Naive thymus-derived CD8-positive, alpha-beta T cell (primary cell): ENCODE measurements around the gene FAM186B. TPM values are rescaled to one million over a fixed set of nuclear protein-coding genes. Genes with fewer than 3 reads are reported as not detected.
A peak's percentile ranks its signal among the peaks of the same experiment; 100 is the strongest.

ENCODE experiments used
- ATAC-seq, 2 donors: fragments of 150-1000 bp; cut with Tn5 transposase in 1 of 2; sonication (Bioruptor Pico), chemical (Tn5 transposase) in 1 of 2; 1 replicate in 1 of 2; 2 replicates in 1 of 2; pipeline ENCODE4 v1.10.0; 2021; ENCODE audit warnings: mild to moderate bottlenecking in 2 of 2, moderate library complexity in 2 of 2
- POLR2A ChIA-PET: fragments of 350-600 bp; sonication (Branson Sonifier 250); formaldehyde crosslinking; loops from one replicate; lab custom pipeline; 2021; ENCODE audit warnings: antibody characterized with exemption; lab: Charles Lee
- DNase-seq, 10 donors: peaks; one replicate each; pipeline versions ENCODE4 v3.0.0 to v3.0.0-alpha.2; 2020 to 2022
- H3K27ac Mint-ChIP-seq, 10 donors: one replicate each; pipeline ENCODE4 v1.8.0; 2020 to 2022; ENCODE audit warnings: mild to moderate bottlenecking in 10 of 10, mixed read lengths in 10 of 10, moderate library complexity in 4 of 10, inconsistent platforms in 1 of 10
- H3K27me3 Mint-ChIP-seq, 5 donors: one replicate each; pipeline ENCODE4 v1.8.0; 2021 to 2022; ENCODE audit warnings: mixed read lengths in 5 of 5
- H3K36me3 Mint-ChIP-seq, 3 donors: one replicate each; pipeline ENCODE4 v1.8.0; 2020 to 2022; ENCODE audit warnings: mixed read lengths in 3 of 3, mild to moderate bottlenecking in 2 of 3, inconsistent platforms in 1 of 3
- H3K4me1 Mint-ChIP-seq, 4 donors: one replicate each; pipeline ENCODE4 v1.8.0; 2021 to 2022; ENCODE audit warnings: mixed read lengths in 4 of 4
- H3K4me3 Mint-ChIP-seq, 10 donors: one replicate each; pipeline ENCODE4 v1.8.0; 2020 to 2022; ENCODE audit warnings: mild to moderate bottlenecking in 10 of 10, mixed read lengths in 10 of 10, moderate library complexity in 6 of 10, inconsistent platforms in 1 of 10
- H3K9me3 Mint-ChIP-seq, 9 donors: one replicate each; pipeline ENCODE4 v1.8.0; 2020 to 2022; ENCODE audit warnings: mixed read lengths in 9 of 9, mild to moderate bottlenecking in 3 of 9, inconsistent platforms in 1 of 9, moderate library complexity in 1 of 9
- polyA plus RNA-seq, 3 donors: library from polyadenylated mRNA; unstranded; fragments of 300-500 nt; fragmentation: Illumina TruSeq; gene quantifications; one replicate each; pipeline ENCODE4 v1.2.3, GENCODE V29; 2021
- total RNA-seq, 8 experiments: library from RNA in 2 of 8; stranded (reverse) in 2 of 8; gene quantifications; one replicate each; pipeline ENCODE4 v1.2.3 and lab custom pipeline; 2021 to 2026

The FAM186B gene
- total and polyA plus RNA-seq, 5 experiments from 2014 or later, result 0.14 to 0.33 (median 0.31) TPM; not detected in 2

DNA sequence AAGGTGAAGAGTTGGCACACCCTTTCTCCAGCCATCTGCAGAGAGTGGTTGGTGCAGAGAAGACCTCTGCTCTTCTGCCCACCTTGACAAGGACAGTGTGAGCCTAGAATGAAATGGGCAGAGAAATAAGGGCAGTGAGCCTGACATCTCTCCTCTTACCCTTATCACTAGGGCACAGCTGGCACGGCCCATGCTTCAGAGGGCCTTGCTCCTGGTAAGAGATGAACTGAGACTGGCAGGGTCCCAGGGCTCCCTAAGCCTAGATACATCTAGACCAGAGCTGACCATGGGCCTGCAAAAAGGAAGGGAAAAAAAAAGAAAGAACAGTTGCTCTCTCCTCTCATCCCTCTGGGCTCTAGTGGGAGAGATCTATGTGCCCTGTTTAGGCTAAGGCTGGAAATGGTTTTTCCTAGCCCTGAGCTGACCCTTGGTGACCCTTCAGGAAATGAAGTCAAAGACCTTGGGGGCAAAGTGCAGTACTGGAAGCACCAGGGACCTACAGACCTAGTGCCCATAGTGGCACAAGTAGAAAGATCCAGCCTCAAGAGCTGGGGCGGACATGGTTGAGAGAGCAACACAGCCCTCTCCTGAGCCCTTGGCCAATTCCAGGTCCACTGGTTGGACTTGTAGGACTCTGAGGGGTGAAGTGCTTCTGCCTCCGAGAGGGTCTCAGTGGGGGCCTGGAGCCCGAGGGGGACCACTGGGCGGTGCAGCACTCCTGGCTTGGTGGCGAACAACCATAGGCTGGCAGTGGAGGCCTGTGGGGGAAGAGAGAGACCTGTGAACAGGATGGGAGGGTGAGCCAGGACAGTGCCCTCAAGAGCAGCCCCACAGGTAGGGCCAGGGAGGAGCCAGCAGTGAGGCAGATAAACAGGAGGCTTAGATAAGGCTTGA lies 40.0 kb upstream of the FAM186B start:
- ATAC-seq, result peak in 1 of 2 donors; percentile 11
- Mint-ChIP-seq H3K36me3 (peaks cover 0 to 38% (median 10%) of the 10 kb centered on the region in 3 donors), H3K27ac (peak overlapping the region in 9 of 10 donors; percentile 32 to 95 (median 75)), H3K9me3 (no peaks in the 10 kb centered on the region), H3K4me3 (peak overlapping the region in 2 of 10 donors; percentile 39 to 68), H3K4me1 (peaks cover 21 to 51% (median 40%) of the 10 kb centered on the region in 4 donors), H3K27me3 (no peaks in the 10 kb centered on the region)
- POLR2A ChIA-PET, result interaction anchor here (0.6 to 5.9 kb wide), 12 partner anchors 9 to 141 kb away, joined by 3 to 93 read pairs (median 6); partner anchors contain the start of gene FMNL3
- no peak for DNase-seq

GRCh38 chr12:49644620-49644994 lies 39.2 kb upstream of the FAM186B start:
- H3K4me3 Mint-ChIP-seq, result peak overlapping the region in 8 of 10 donors; percentile 3 to 68 (median 29)
- H3K4me1 Mint-ChIP-seq, result peaks cover 21 to 47% (median 39%) of the 10 kb centered on the region in 4 donors
- H3K27ac Mint-ChIP-seq, result peak overlapping the region; percentile 24 to 95 (median 77)

GRCh38 chr12:49643961-49644619 lies 38.7 kb upstream of the FAM186B start:
- no peaks in the 10 kb centered on the region for H3K27me3 Mint-ChIP-seq
- POLR2A ChIA-PET, result interaction anchor here (0.7 to 5.9 kb wide), 10 partner anchors 8 to 97 kb away, joined by 3 to 93 read pairs (median 6); partner anchors contain the start of genes FMNL3 and TMBIM6
- H3K36me3 Mint-ChIP-seq, result peaks cover 0 to 30% (median 6%) of the 10 kb centered on the region in 3 donors
- DNase-seq (no peak), ATAC-seq (peak; percentile 7 to 25)
- H3K27ac Mint-ChIP-seq, result peak overlapping the region in 9 of 10 donors; percentile 24 to 95 (median 74)
- no peaks in the 10 kb centered on the region for H3K9me3 Mint-ChIP-seq
- peaks cover 27 to 49% (median 42%) of the 10 kb centered on the region in 4 donors for H3K4me1 Mint-ChIP-seq
- H3K4me3 Mint-ChIP-seq, result peak overlapping the region in 1 of 10 donors; percentile 38

More at GRCh38 chr12:49644620-49644994, 39.2 kb upstream of the FAM186B start:
- POLR2A ChIA-PET, result interaction anchor here (0.7 to 5.9 kb wide), 10 partner anchors 8 to 92 kb away, joined by 3 to 93 read pairs (median 6); partner anchors contain the start of gene FMNL3
- peaks cover 0 to 30% (median 6%) of the 10 kb centered on the region in 3 donors for H3K36me3 Mint-ChIP-seq
- DNase-seq (peak; percentile 71 to 93 (median 84)), ATAC-seq (peak; percentile 97 to 99)
- H3K9me3 Mint-ChIP-seq, result no peaks in the 10 kb centered on the region
- H3K27me3 Mint-ChIP-seq, result no peaks in the 10 kb centered on the region

GRCh38 chr12:49643135-49643534 lies 37.7 kb upstream of the FAM186B start:
- Mint-ChIP-seq H3K36me3 (peaks cover 0 to 24% (median 6%) of the 10 kb centered on the region in 3 donors), H3K27me3 (no peaks in the 10 kb centered on the region), H3K27ac (peak overlapping the region in 1 of 10 donors; percentile 11), H3K9me3 (no peaks in the 10 kb centered on the region), H3K4me3 (no peak overlapping the region), H3K4me1 (peaks cover 24 to 46% (median 35%) of the 10 kb centered on the region in 4 donors)
- POLR2A ChIA-PET, result interaction anchor here (1.1 to 5.9 kb wide), 3 partner anchors 28 to 98 kb away, joined by 4 to 93 read pairs (median 5); partner anchors contain the start of genes FMNL3 and TMBIM6
- no peak for ATAC-seq
- no peak for DNase-seq

GRCh38 chr12:49642370-49642802 lies 36.9 kb upstream of the FAM186B start:
- POLR2A ChIA-PET, result interaction anchor here (0.6 to 5.9 kb wide), 3 partner anchors 20 to 99 kb away, joined by 3 to 93 read pairs (median 4); partner anchors contain the start of genes FMNL3 and TMBIM6
- no peaks in the 10 kb centered on the region for H3K27me3 Mint-ChIP-seq
- no peaks in the 10 kb centered on the region for H3K9me3 Mint-ChIP-seq
- no peak overlapping the region for H3K4me3 Mint-ChIP-seq
- peak overlapping the region in 6 of 10 donors; percentile 27 to 62 (median 54) for H3K27ac Mint-ChIP-seq
- H3K4me1 Mint-ChIP-seq, result peaks cover 24 to 46% (median 36%) of the 10 kb centered on the region in 4 donors
- no peak for DNase-seq
- H3K36me3 Mint-ChIP-seq, result peaks cover 0 to 20% (median 3%) of the 10 kb centered on the region in 3 donors
- ATAC-seq, result no peak

GRCh38 chr12:49641748-49642369 lies 36.4 kb upstream of the FAM186B start:
- H3K4me1 Mint-ChIP-seq, result peaks cover 29 to 48% (median 39%) of the 10 kb centered on the region in 4 donors
- peak overlapping the region in 3 of 10 donors; percentile 12 to 74 (median 57) for H3K27ac Mint-ChIP-seq
- no peaks in the 10 kb centered on the region for H3K27me3 Mint-ChIP-seq
- H3K36me3 Mint-ChIP-seq, result peaks cover 0 to 20% (median 3%) of the 10 kb centered on the region in 3 donors
- ATAC-seq (no peak), DNase-seq (no peak)
- no peak overlapping the region for H3K4me3 Mint-ChIP-seq
- no peaks in the 10 kb centered on the region for H3K9me3 Mint-ChIP-seq
- POLR2A ChIA-PET, result interaction anchor here (0.6 to 5.9 kb wide), 3 partner anchors 19 to 99 kb away, joined by 3 to 93 read pairs (median 9); partner anchors contain the start of genes FMNL3 and TMBIM6

DNA sequence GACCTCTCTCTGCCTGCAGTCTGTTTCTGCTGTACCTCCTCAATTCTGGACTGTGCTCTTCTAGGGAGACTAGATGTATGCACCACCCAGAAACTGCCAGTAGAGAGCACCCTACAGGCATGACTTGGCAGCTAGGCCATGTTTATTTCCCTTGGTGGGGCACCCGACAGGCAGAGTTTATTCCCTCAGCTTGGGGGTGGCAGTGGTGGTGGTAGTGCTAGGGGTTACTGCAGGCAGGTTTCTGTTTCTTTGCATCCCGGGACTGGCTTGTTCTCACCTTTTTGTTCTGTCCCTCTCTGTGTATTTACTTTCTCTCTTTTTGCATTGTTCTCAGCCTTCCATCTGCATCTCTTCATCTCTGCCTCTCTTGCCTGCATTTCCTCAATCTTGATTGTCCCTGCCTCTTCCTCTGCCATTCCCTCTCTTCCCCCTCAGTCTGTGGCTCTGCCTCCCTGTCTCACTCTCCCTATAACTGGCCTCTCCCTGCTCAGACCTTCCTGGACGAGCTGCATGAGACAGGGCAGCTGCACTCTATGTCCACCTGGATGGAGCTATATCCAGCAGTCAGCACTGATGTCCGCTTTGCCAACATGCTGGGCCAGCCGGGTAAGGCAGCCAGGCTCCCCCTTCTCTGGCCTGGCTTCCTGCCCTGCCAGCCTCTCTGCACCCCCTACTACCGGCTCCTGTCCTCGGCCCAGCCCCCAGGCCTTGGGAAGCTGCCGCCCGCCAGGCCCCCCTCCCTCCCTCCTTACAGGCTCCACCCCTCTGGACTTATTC lies 31.7 kb upstream of the FAM186B start:
- POLR2A ChIA-PET, result interaction anchor here (0.6 to 3.3 kb wide), 10 partner anchors 11 to 499 kb away, joined by 3 to 18 read pairs (median 6); partner anchors contain the start of genes FMNL3 and TMBIM6
- ATAC-seq, result peak; percentile 98 to 99
- no peaks in the 10 kb centered on the region for H3K9me3 Mint-ChIP-seq
- H3K36me3 Mint-ChIP-seq, result no peaks in the 10 kb centered on the region
- peak overlapping the region in 9 of 10 donors; percentile 1 to 80 (median 51) for H3K27ac Mint-ChIP-seq
- H3K4me3 Mint-ChIP-seq, result no peak overlapping the region
- H3K4me1 Mint-ChIP-seq, result peaks cover 25 to 38% (median 32%) of the 10 kb centered on the region in 4 donors
- peak; percentile 22 to 80 (median 54) for DNase-seq
- no peaks in the 10 kb centered on the region for H3K27me3 Mint-ChIP-seq

DNA sequence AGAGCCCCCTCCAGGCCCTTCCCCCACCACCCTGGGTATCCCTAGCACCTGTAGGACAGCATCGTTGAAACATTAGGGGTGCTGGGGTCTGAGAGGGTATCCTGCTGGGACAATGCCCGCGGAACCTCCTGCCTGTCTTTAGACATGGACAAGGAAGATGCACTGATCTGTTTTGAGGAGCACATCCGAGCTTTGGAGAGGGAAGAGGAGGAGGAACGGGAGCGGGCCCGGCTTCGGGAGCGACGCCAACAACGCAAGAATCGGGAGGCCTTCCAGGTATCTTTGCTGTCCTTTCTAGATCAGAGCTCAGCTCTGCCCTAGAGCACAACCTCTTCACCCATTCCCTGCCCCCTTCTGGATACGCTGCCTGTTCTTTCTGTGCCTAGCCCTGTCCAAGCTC lies 31.1 kb upstream of the FAM186B start:
- POLR2A ChIA-PET, result interaction anchor here (0.6 to 3.3 kb wide), 8 partner anchors 8 to 498 kb away, joined by 3 to 18 read pairs (median 6); partner anchors contain the start of genes FMNL3, PRPF40B and TMBIM6
- Mint-ChIP-seq H3K9me3 (no peaks in the 10 kb centered on the region), H3K4me1 (peaks cover 25 to 38% (median 32%) of the 10 kb centered on the region in 4 donors), H3K4me3 (no peak overlapping the region), H3K27ac (peak overlapping the region in 8 of 10 donors; percentile 1 to 80 (median 70)), H3K36me3 (no peaks in the 10 kb centered on the region), H3K27me3 (no peaks in the 10 kb centered on the region)
- ATAC-seq (no peak), DNase-seq (no peak)

DNA sequence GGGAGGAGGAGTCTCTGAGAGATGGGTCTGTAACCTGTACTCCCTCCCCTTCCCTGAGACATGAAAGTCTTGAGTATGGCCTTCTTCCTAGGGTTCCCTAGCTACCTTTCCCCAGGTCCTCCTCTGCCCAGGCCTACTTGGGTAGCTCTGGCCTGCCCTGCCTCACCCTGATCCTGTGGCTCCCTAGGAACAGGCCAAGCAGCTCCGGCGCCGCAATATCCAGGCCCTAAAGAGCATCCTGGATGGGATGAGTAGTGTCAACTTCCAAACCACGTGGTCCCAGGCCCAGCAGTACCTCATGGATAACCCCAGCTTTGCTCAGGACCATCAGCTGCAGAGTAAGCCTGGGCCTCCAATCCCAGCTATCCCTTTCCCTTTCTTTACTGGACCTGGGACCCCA lies 30.2 kb upstream of the FAM186B start:
- POLR2A ChIA-PET, result interaction anchor here (0.7 to 2.5 kb wide), 6 partner anchors 9 to 71 kb away, joined by 3 to 9 read pairs (median 5); partner anchors contain the start of genes FMNL3 and PRPF40B
- H3K27ac Mint-ChIP-seq, result peak overlapping the region in 5 of 10 donors; percentile 3 to 55 (median 26)
- no peaks in the 10 kb centered on the region for H3K27me3 Mint-ChIP-seq
- H3K36me3 Mint-ChIP-seq, result no peaks in the 10 kb centered on the region
- DNase-seq (no peak), ATAC-seq (no peak)
- H3K9me3 Mint-ChIP-seq, result no peaks in the 10 kb centered on the region
- no peak overlapping the region for H3K4me3 Mint-ChIP-seq
- peaks cover 24 to 38% (median 32%) of the 10 kb centered on the region in 4 donors for H3K4me1 Mint-ChIP-seq

GRCh38 chr12:49635036-49635435 lies 29.6 kb upstream of the FAM186B start:
- POLR2A ChIA-PET, result interaction anchor here (1.0 to 1.7 kb wide), 3 partner anchors 11 to 79 kb away, joined by 3 to 6 read pairs (median 3); partner anchors contain the start of genes FMNL3 and PRPF40B
- Mint-ChIP-seq H3K27me3 (no peaks in the 10 kb centered on the region), H3K36me3 (no peaks in the 10 kb centered on the region), H3K4me3 (no peak overlapping the region), H3K4me1 (peaks cover 23 to 37% (median 30%) of the 10 kb centered on the region in 4 donors), H3K27ac (peak overlapping the region in 1 of 10 donors; percentile 48), H3K9me3 (no peaks in the 10 kb centered on the region)
- DNase-seq, result no peak
- no peak for ATAC-seq
